ENCODE data around the gene CACNB2. TPM values are rescaled to one million over a fixed set of nuclear protein-coding genes. Genes with fewer than 3 reads are reported as not detected.

CACNB2 gene
- total RNA-seq, 2 donors from 2014 or later, result 1.9 to 4.6 TPM

DNA sequence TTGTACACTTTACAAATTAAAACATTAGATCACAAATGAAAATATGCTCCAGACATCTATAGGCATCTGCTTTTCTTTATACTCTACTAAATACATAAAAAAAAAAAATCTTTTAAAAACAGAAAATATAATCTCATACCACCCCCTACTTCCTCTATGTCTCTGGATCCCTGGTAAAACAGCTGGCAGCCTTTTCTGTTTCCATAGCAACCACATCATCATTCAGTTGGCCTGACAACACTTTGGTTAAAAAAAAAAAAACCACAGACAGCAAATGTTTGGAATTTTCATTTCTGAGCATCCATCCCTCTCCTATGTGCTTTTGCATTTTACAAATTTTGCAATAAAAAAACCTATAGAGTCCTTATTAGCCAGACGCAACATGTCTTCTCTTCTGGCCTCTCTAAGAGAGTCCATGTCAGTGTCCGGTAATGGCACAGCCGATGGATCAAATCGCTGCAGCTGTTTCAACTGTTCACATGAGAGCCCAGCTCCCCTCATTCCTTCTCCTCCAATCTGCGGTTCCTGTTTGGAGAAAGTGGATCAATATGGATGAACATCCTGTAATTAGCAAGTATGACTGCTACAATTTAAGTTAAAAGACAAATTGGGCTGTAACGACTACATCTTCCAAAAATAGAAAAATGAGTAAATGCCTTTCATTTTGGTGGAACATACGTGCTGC, 405.5 kb downstream of the CACNB2 start:
- Histone ChIP-seq H3K27me3 (ENCODE audit: control insufficient read depth, insufficient read depth, low read length, poor library complexity, severe bottlenecking) (no peaks in the 10 kb centered on the region), H3K36me3 (ENCODE audit: control insufficient read depth, insufficient read depth, low read length) (peaks cover 24% of the 10 kb centered on the region), H3K9me3 (ENCODE audit: control insufficient read depth, low read length) (no peaks in the 10 kb centered on the region), H3K4me1 (ENCODE audit: control insufficient read depth, insufficient read depth, low read length) (no peaks in the 10 kb centered on the region), H3K4me3 (ENCODE audit: low read length) (no peak overlapping the region), H3K9ac (ENCODE audit: extremely low read depth, low read length, poor library complexity, severe bottlenecking) (no peak overlapping the region), H3K27ac (ENCODE audit: low read depth, low read length) (no peak overlapping the region)
- H3K4me3 Mint-ChIP-seq, result no peak overlapping the region
- peaks cover 9% of the 10 kb centered on the region for H3K4me1 Mint-ChIP-seq
- 91% methylated on average over 6 to 7 of the region's 7 CpGs for WGBS, 2 experiments (ENCODE audit: insufficient coverage in 1 of 2, insufficient read length in 1 of 2)
- no peak for DNase-seq
- no peak overlapping the region for H3K27ac Mint-ChIP-seq
- H3K27me3 Mint-ChIP-seq (ENCODE audit: insufficient read depth), result no peaks in the 10 kb centered on the region
- H3K36me3 Mint-ChIP-seq (ENCODE audit: low read depth), result peaks cover 20% of the 10 kb centered on the region
- TF ChIP-seq, protein P1, sequence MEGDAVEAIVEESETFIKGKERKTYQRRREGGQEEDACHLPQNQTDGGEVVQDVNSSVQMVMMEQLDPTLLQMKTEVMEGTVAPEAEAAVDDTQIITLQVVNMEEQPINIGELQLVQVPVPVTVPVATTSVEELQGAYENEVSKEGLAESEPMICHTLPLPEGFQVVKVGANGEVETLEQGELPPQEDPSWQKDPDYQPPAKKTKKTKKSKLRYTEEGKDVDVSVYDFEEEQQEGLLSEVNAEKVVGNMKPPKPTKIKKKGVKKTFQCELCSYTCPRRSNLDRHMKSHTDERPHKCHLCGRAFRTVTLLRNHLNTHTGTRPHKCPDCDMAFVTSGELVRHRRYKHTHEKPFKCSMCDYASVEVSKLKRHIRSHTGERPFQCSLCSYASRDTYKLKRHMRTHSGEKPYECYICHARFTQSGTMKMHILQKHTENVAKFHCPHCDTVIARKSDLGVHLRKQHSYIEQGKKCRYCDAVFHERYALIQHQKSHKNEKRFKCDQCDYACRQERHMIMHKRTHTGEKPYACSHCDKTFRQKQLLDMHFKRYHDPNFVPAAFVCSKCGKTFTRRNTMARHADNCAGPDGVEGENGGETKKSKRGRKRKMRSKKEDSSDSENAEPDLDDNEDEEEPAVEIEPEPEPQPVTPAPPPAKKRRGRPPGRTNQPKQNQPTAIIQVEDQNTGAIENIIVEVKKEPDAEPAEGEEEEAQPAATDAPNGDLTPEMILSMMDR (conservative IDR thresholded peaks at IDR 0.05), result no peak
- no peaks in the 10 kb centered on the region for H3K9me3 Mint-ChIP-seq

DNA sequence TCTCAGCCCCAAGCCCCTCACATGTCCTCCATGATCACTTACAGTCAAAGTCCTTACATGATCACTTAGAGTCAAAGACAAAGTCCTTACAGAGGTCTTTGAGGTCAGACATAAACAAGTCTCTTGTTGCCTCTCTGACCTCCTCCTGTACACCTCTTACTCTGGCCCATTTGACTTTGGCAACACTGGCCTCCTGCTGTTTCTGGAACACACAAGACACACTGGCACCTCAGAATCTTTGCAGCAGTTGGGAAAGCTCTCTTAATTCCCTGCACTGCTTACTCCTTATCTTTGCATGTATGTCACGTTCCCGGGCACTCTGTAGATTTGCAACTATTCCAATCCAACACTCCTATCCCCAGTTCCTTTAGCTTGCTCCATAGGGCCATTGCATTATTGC, 408.9 kb downstream of the CACNB2 start:
- Mint-ChIP-seq H3K4me1 (peaks cover 9% of the 10 kb centered on the region), H3K9me3 (no peaks in the 10 kb centered on the region), H3K36me3 (ENCODE audit: low read depth) (peaks cover 20% of the 10 kb centered on the region), H3K4me3 (no peak overlapping the region), H3K27me3 (ENCODE audit: insufficient read depth) (no peaks in the 10 kb centered on the region), H3K27ac (no peak overlapping the region)
- Histone ChIP-seq H3K27me3 (ENCODE audit: control insufficient read depth, insufficient read depth, low read length, poor library complexity, severe bottlenecking) (no peaks in the 10 kb centered on the region), H3K4me1 (ENCODE audit: control insufficient read depth, insufficient read depth, low read length) (no peaks in the 10 kb centered on the region), H3K9me3 (ENCODE audit: control insufficient read depth, low read length) (peaks cover 14% of the 10 kb centered on the region), H3K4me3 (ENCODE audit: low read length) (no peak overlapping the region), H3K36me3 (ENCODE audit: control insufficient read depth, insufficient read depth, low read length) (peaks cover 31% of the 10 kb centered on the region), H3K27ac (ENCODE audit: low read depth, low read length) (no peak overlapping the region), H3K9ac (ENCODE audit: extremely low read depth, low read length, poor library complexity, severe bottlenecking) (no peak overlapping the region)
- no peak for DNase-seq
- TF ChIP-seq, protein P1 (conservative IDR thresholded peaks at IDR 0.05), result no peak
- WGBS, 2 experiments (ENCODE audit: insufficient coverage in 1 of 2, insufficient read length in 1 of 2), result 94 to 95% methylated on average over 2 of the region's 2 CpGs

DNA sequence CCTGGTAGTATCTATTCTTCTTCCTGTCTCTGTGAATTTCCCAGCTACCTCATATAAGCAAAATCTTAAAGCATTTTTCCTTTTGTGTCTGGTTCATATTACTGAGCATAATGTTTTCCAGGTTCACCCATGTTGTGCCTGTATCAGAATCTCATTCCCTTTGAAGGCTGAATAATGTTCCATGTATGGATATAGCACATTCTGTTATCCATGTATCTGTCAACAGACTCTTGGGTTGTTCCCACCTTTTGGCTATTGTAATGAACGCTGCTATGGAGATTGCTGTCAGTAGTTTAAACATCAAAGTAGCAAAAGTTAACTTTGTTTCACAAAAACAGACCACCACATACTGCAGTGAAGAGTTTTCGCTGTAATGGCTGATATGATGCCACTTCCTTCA, 411.2 kb downstream of the CACNB2 start:
- peaks cover 38% of the 10 kb centered on the region for H3K9me3 ChIP-seq (ENCODE audit: control insufficient read depth, low read length)
- DNase-seq, result no peak
- no peak overlapping the region for H3K27ac ChIP-seq (ENCODE audit: low read depth, low read length)
- no peak overlapping the region for H3K4me3 ChIP-seq (ENCODE audit: low read length)
- H3K9me3 Mint-ChIP-seq, result no peaks in the 10 kb centered on the region
- H3K4me1 ChIP-seq (ENCODE audit: control insufficient read depth, insufficient read depth, low read length), result no peaks in the 10 kb centered on the region
- 94 to 100% methylated on average over 2 of the region's 2 CpGs for WGBS, 2 experiments (ENCODE audit: insufficient coverage in 1 of 2, insufficient read length in 1 of 2)
- no peak overlapping the region for H3K9ac ChIP-seq (ENCODE audit: extremely low read depth, low read length, poor library complexity, severe bottlenecking)
- H3K27me3 Mint-ChIP-seq (ENCODE audit: insufficient read depth), result no peaks in the 10 kb centered on the region
- H3K36me3 Mint-ChIP-seq (ENCODE audit: low read depth), result peaks cover 16% of the 10 kb centered on the region
- no peak overlapping the region for H3K27ac Mint-ChIP-seq
- H3K4me3 Mint-ChIP-seq, result no peak overlapping the region
- no peaks in the 10 kb centered on the region for H3K27me3 ChIP-seq (ENCODE audit: control insufficient read depth, insufficient read depth, low read length, poor library complexity, severe bottlenecking)
- TF ChIP-seq, protein P1 (conservative IDR thresholded peaks at IDR 0.05), result no peak
- peaks cover 48% of the 10 kb centered on the region for H3K36me3 ChIP-seq (ENCODE audit: control insufficient read depth, insufficient read depth, low read length)
- H3K4me1 Mint-ChIP-seq, result peaks cover 9% of the 10 kb centered on the region

Measured in endodermal cell (in vitro differentiated cells).